H9 (cell line): ENCODE data around the gene AKR1E2. TPM values are rescaled to one million over a fixed set of nuclear protein-coding genes. Genes with fewer than 3 reads are reported as not detected.

ENCODE experiments used
- DNase-seq: peaks from one replicate; pipeline ENCODE4 v3.0.0-alpha.2; 2017
- H2AFZ ChIP-seq: one replicate; pipeline ENCODE4 v1.6.1; 2013; ENCODE audit warnings: mild to moderate bottlenecking, low read length, control low read depth, moderate library complexity
- H2AK5ac ChIP-seq: 2 replicates; pipeline ENCODE4 v1.6.1; 2013; ENCODE audit warnings: low read length, control low read depth, mixed read lengths; ENCODE audit not compliant: insufficient read length
- H2BK120ac ChIP-seq: one replicate; pipeline ENCODE4 v1.6.1; 2013; ENCODE audit warnings: low read depth, mild to moderate bottlenecking, low read length, control low read depth, inconsistent platforms; ENCODE audit not compliant: poor library complexity, severe bottlenecking
- H2BK12ac ChIP-seq: 2 replicates; pipeline ENCODE4 v1.6.1; 2013; ENCODE audit warnings: low read length, control low read depth, mixed read lengths, low read depth; ENCODE audit not compliant: insufficient read length
- H2BK15ac ChIP-seq: 2 replicates; pipeline ENCODE4 v1.6.1; 2013; ENCODE audit warnings: low read depth, low read length, control low read depth
- H2BK20ac ChIP-seq: one replicate; pipeline ENCODE4 v1.6.1; 2013; ENCODE audit warnings: low read depth, mild to moderate bottlenecking, low read length, control low read depth, inconsistent platforms; ENCODE audit not compliant: poor library complexity, severe bottlenecking
- H2BK5ac ChIP-seq: 2 replicates; pipeline ENCODE4 v1.6.1; 2013; ENCODE audit warnings: low read length, control low read depth, mixed read lengths; ENCODE audit not compliant: insufficient read length
- H3K14ac ChIP-seq: 2 replicates; pipeline ENCODE4 v1.6.1; 2013; ENCODE audit warnings: low read length, control low read depth; ENCODE audit not compliant: insufficient read depth
- H3K18ac ChIP-seq: 2 replicates; pipeline ENCODE4 v1.6.1; 2013; ENCODE audit warnings: low read depth, mild to moderate bottlenecking, mixed read lengths, low read length, control low read depth; ENCODE audit not compliant: insufficient read length
- H3K23ac ChIP-seq: 2 replicates; pipeline ENCODE4 v1.6.1; 2013; ENCODE audit warnings: low read length, control low read depth, mixed read lengths, low read depth; ENCODE audit not compliant: insufficient read length
- H3K23me2 ChIP-seq: 2 replicates; pipeline ENCODE4 v1.6.1; 2013; ENCODE audit warnings: low read depth, mild to moderate bottlenecking, mixed read lengths, low read length, control low read depth; ENCODE audit not compliant: insufficient read length, poor library complexity, severe bottlenecking
- H3K27ac ChIP-seq: 2 replicates; pipeline ENCODE4 v1.5.1; 2013; ENCODE audit warnings: low read length, control low read depth, mixed read lengths, low read depth; ENCODE audit not compliant: insufficient read length
- H3K27me3 ChIP-seq: 2 replicates; pipeline ENCODE4 v1.6.1; 2013; ENCODE audit warnings: low read length, control low read depth, inconsistent platforms; ENCODE audit not compliant: insufficient read depth
- H3K4ac ChIP-seq: 2 replicates; pipeline ENCODE4 v1.6.1; 2013; ENCODE audit warnings: low read depth, mild to moderate bottlenecking, control low read depth, inconsistent platforms, low read length, moderate library complexity
- H3K4me1 ChIP-seq: 2 replicates; pipeline ENCODE4 v1.6.1; 2013; ENCODE audit warnings: low read length, control low read depth, inconsistent platforms; ENCODE audit not compliant: insufficient read depth
- H3K4me2 ChIP-seq: 2 replicates; pipeline ENCODE4 v1.6.1; 2013; ENCODE audit warnings: low read length, control low read depth, mixed read lengths; ENCODE audit not compliant: insufficient read length, insufficient read depth
- H3K56ac ChIP-seq: 2 replicates; pipeline ENCODE4 v1.6.1; 2013; ENCODE audit warnings: low read depth, mild to moderate bottlenecking, mixed read lengths, low read length, control low read depth; ENCODE audit not compliant: insufficient read length
- H3K79me1 ChIP-seq: 2 replicates; pipeline ENCODE4 v1.6.1; 2013; ENCODE audit warnings: low read depth, mild to moderate bottlenecking, moderate library complexity, low read length, control low read depth, inconsistent platforms; ENCODE audit not compliant: insufficient read depth, poor library complexity, severe bottlenecking
- H3K79me2 ChIP-seq: 2 replicates; pipeline ENCODE4 v1.6.1; 2013; ENCODE audit warnings: low read length, control low read depth, inconsistent platforms; ENCODE audit not compliant: insufficient read depth
- H3K9ac ChIP-seq: 2 replicates; pipeline ENCODE4 v1.6.1; 2013; ENCODE audit warnings: low read length, control low read depth, mixed read lengths; ENCODE audit not compliant: insufficient read length; ENCODE audit errors: extremely low read depth
- H3K9me3 ChIP-seq: one replicate; pipeline ENCODE4 v1.6.1; 2013; ENCODE audit warnings: low read depth, low read length, inconsistent platforms; ENCODE audit not compliant: control insufficient read depth
- H3T11ph ChIP-seq: one replicate; pipeline ENCODE4 v1.6.1; 2013; ENCODE audit warnings: mild to moderate bottlenecking, low read length, control low read depth, inconsistent platforms
- H4K20me1 ChIP-seq: one replicate; pipeline ENCODE4 v1.6.1; 2013; ENCODE audit not compliant: control insufficient read depth, insufficient read length, insufficient read depth
- H4K5ac ChIP-seq: 2 replicates; pipeline ENCODE4 v1.6.1; 2013; ENCODE audit warnings: low read depth, mild to moderate bottlenecking, mixed read lengths, low read length, control low read depth; ENCODE audit not compliant: insufficient read length
- H4K8ac ChIP-seq: replicated peaks from 2 replicates; pipeline ENCODE4 v1.6.1; 2013; ENCODE audit warnings: low read length, control low read depth, mixed read lengths, low read depth; ENCODE audit not compliant: insufficient read length
- H4K91ac ChIP-seq: 2 replicates; pipeline ENCODE4 v1.6.1; 2013; ENCODE audit warnings: low read depth, mild to moderate bottlenecking, moderate library complexity, mixed read lengths, low read length, control low read depth; ENCODE audit not compliant: insufficient read length
- H3K27ac Mint-ChIP-seq, 3 experiments: 2 replicates in 2 of 3; 3 replicates in 1 of 3; pipeline ENCODE4 v1.8.0; 2020 to 2021; ENCODE audit warnings: mixed read lengths in 3 of 3, mild to moderate bottlenecking in 1 of 3, moderate library complexity in 1 of 3
- H3K27me3 Mint-ChIP-seq: 2 replicates; pipeline ENCODE4 v1.8.0; 2021; ENCODE audit warnings: low read depth, mild to moderate bottlenecking, moderate library complexity, mixed read lengths
- H3K36me3 Mint-ChIP-seq, 3 experiments: 2 replicates in 2 of 3; 3 replicates in 1 of 3; pipeline ENCODE4 v1.8.0; 2020 to 2021; ENCODE audit warnings: low read depth in 3 of 3, mixed read lengths in 3 of 3; ENCODE audit not compliant: insufficient read depth in 1 of 3
- H3K4me1 Mint-ChIP-seq, 2 experiments: 2 replicates each; pipeline ENCODE4 v1.8.0; 2020; ENCODE audit warnings: mixed read lengths in 2 of 2
- H3K4me3 Mint-ChIP-seq, 2 experiments: 2 replicates in 1 of 2; 3 replicates in 1 of 2; pipeline ENCODE4 v1.8.0; 2020 to 2021; ENCODE audit warnings: mild to moderate bottlenecking in 2 of 2, mixed read lengths in 2 of 2, moderate library complexity in 1 of 2
- H3K9me3 Mint-ChIP-seq, 2 experiments: 2 replicates in 1 of 2; 3 replicates in 1 of 2; pipeline ENCODE4 v1.8.0; 2020; ENCODE audit warnings: mild to moderate bottlenecking in 2 of 2, mixed read lengths in 2 of 2, moderate library complexity in 1 of 2
- CTCF ChIP-seq: fragments of 200-600 bp; sonication (generic); conservative IDR thresholded peaks from 3 replicates; pipeline ENCODE4 v1.8.0; 2021; ENCODE audit warnings: antibody characterized with exemption, mild to moderate bottlenecking
- WGBS: extraction: QIAGEN DNeasy Blood & Tissue Kit; methylation state at CpG from one replicate; pipeline ENCODE4 v1.1.7; 2013; ENCODE audit warnings: missing lambda C conversion rate, low lambda C conversion rate, mixed read lengths; ENCODE audit not compliant: insufficient read length; ENCODE audit errors: extremely low coverage; 5-methylcytosine and 5-hydroxymethylcytosine counted together
- total RNA-seq: library from RNA; stranded (reverse); gene quantifications from 2 replicates; pipeline ENCODE4 v1.2.1, GENCODE V29; 2021

AKR1E2 gene
- total RNA-seq, 1 experiment from 2014 or later: 2.2 TPM

- no peak overlapping the region for H3K27ac Mint-ChIP-seq
- no peak overlapping the region for H2AFZ ChIP-seq
Observed at GRCh38 chr10:4851846-4852245, 25.8 kb downstream of the AKR1E2 start.

More at GRCh38 chr10:4851846-4852245, 25.8 kb downstream of the AKR1E2 start:
- no peaks in the 10 kb centered on the region for H3K23me2 ChIP-seq
- no peaks in the 10 kb centered on the region for H3K27me3 ChIP-seq
- no peak overlapping the region for H3T11ph ChIP-seq
- no peak overlapping the region for H3K56ac ChIP-seq
- H2BK20ac ChIP-seq: no peak overlapping the region
- H2BK15ac ChIP-seq: no peak overlapping the region
- H3K4me3 Mint-ChIP-seq: no peak overlapping the region
- no peak overlapping the region for H2BK12ac ChIP-seq
- no peaks in the 10 kb centered on the region for H3K79me1 ChIP-seq
- H4K8ac ChIP-seq: no peak overlapping the region
- DNase-seq: no peak
- H3K4me2 ChIP-seq: no peak overlapping the region
- no peak for TF ChIP-seq CTCF
- no peak overlapping the region for H3K23ac ChIP-seq
- H2BK120ac ChIP-seq: no peak overlapping the region
- WGBS: no CpG with 5 or more reads among the region's 6 CpGs
- no peaks in the 10 kb centered on the region for H3K27me3 Mint-ChIP-seq
- H3K27ac ChIP-seq: no peak overlapping the region
- H3K9me3 ChIP-seq: no peaks in the 10 kb centered on the region
- no peak overlapping the region for H4K91ac ChIP-seq
- H3K9ac ChIP-seq: no peak overlapping the region
- no peaks in the 10 kb centered on the region for H3K79me2 ChIP-seq
- H2AK5ac ChIP-seq: no peak overlapping the region
- no peak overlapping the region for H3K18ac ChIP-seq
- no peaks in the 10 kb centered on the region for H3K4me1 ChIP-seq
- no peak overlapping the region for H2BK5ac ChIP-seq
- peaks cover 8% of the 10 kb centered on the region in 2 experiments for H3K4me1 Mint-ChIP-seq
- H4K20me1 ChIP-seq: no peaks in the 10 kb centered on the region
- no peak overlapping the region for H4K5ac ChIP-seq
- peaks cover 0 to 4% (median under 1%) of the 10 kb centered on the region in 3 experiments; a peak in 3 of 7 replicates for H3K36me3 Mint-ChIP-seq
- H3K4ac ChIP-seq: no peak overlapping the region
- no peak overlapping the region for H3K14ac ChIP-seq
- peaks cover 2 to 47% of the 10 kb centered on the region in 2 experiments; a peak in 3 of 5 replicates for H3K9me3 Mint-ChIP-seq
